K562 (cell line): Measurements from ENCODE around the gene ASB7. TPM values are rescaled to one million over a fixed set of nuclear protein-coding genes. Genes with fewer than 3 reads are reported as not detected.

Experiments
- ATAC-seq: fragments of 200-7000 bp; cut with Tn5 transposase; 3 replicates; pipeline ENCODE4 v1.9.1; 2020; ENCODE audit warnings: moderate library complexity
- BruUV-seq: library from RNA; stranded (reverse); fragments of 400-500 nt; replicated peaks from 2 replicates; lab custom pipeline; 2021; lab: Mats Ljungman, UMichigan
- CTCF ChIA-PET: fragments of 300-600 bp; formaldehyde crosslinking; extraction: SDS; loops from one replicate; lab custom pipeline; 2021; ENCODE audit warnings: low intra/inter-chr PET ratio; lab: Yijun Ruan, JAX
- POLR2A ChIA-PET: fragments of 300-600, 350-650 bp; sonication (Branson Sonifier 250); formaldehyde crosslinking; extraction: SDS; loops from one replicate; lab custom pipeline; 2021; ENCODE audit warnings: antibody characterized with exemption, inconsistent platforms; lab: Yijun Ruan, JAX
- DNase-seq, 4 experiments: peaks; one replicate each; pipeline versions ENCODE4 v3.0.0 to v3.0.0-alpha.2; 2011 to 2018; ENCODE audit warnings: low spot score in 3 of 4, mixed read lengths in 3 of 4; ENCODE audit errors: extremely low read depth in 1 of 4
- FAIRE-seq: peaks from 2 replicates; lab custom pipeline; 2011; peaks lifted over from hg19 to GRCh38; lab: Jason Lieb, UNC
- H2AFZ ChIP-seq: 2 replicates; pipeline ENCODE4 v1.6.0; 2011; ENCODE audit warnings: low read depth, low read length, control low read depth, inconsistent platforms
- H3K27ac ChIP-seq: fragments of 200-600 bp; 3 replicates; pipeline ENCODE4 v1.8.0; 2011; ENCODE audit warnings: low read depth, mild to moderate bottlenecking, control low read depth, inconsistent platforms, low read length, moderate library complexity, mixed read lengths; ENCODE audit errors: extremely low read depth
- H3K27me3 ChIP-seq, 2 experiments: fragments of 300-600 bp in 1 of 2; 2 replicates in 1 of 2; 3 replicates in 1 of 2; pipeline versions ENCODE4 v1.6.0 to v1.8.0; 2011; ENCODE audit warnings: inconsistent platforms in 2 of 2, low read length in 2 of 2, mild to moderate bottlenecking in 1 of 2, mixed read lengths in 1 of 2, moderate library complexity in 1 of 2; ENCODE audit not compliant: control insufficient read depth in 2 of 2, insufficient read depth in 2 of 2
- H3K36me3 ChIP-seq: fragments of 300-600 bp; 3 replicates; pipeline ENCODE4 v1.8.0; 2011; ENCODE audit warnings: mild to moderate bottlenecking, low read length, inconsistent platforms; ENCODE audit not compliant: control insufficient read depth, insufficient read depth
- H3K4me1 ChIP-seq, 2 experiments: fragments of 200-600 bp in 1 of 2; replicated peaks in 1 of 2; 2 replicates in 1 of 2; 3 replicates in 1 of 2; pipeline versions ENCODE4 v1.5.1 to v1.8.0; 2011; ENCODE audit warnings: inconsistent platforms in 2 of 2, low read length in 2 of 2, mild to moderate bottlenecking in 1 of 2, mixed read lengths in 1 of 2, moderate library complexity in 1 of 2; ENCODE audit not compliant: control insufficient read depth in 2 of 2, insufficient read depth in 2 of 2
- H3K4me2 ChIP-seq: 2 replicates; pipeline ENCODE4 v1.6.1; 2011; ENCODE audit warnings: low read length, control low read depth, inconsistent platforms, mixed read lengths; ENCODE audit not compliant: insufficient read depth
- H3K4me3 ChIP-seq: fragments of 200-600 bp; sonication (generic), shearing (Covaris generic); 2 replicates; pipeline ENCODE4 v1.5.1; 2016; ENCODE audit warnings: control low read depth, inconsistent platforms
- H3K79me2 ChIP-seq: fragments of 200-600 bp; 3 replicates; pipeline ENCODE4 v1.8.0; 2011; ENCODE audit warnings: low read length, inconsistent platforms; ENCODE audit not compliant: control insufficient read depth, insufficient read depth
- H3K9ac ChIP-seq, 2 experiments: 2 replicates each; pipeline versions ENCODE4 v1.6.0 to v1.6.1; 2011; ENCODE audit warnings: low read depth in 2 of 2, low read length in 2 of 2, control low read depth in 1 of 2, inconsistent platforms in 1 of 2, mild to moderate bottlenecking in 1 of 2, mixed read lengths in 1 of 2; ENCODE audit not compliant: insufficient read depth in 1 of 2
- H3K9me1 ChIP-seq: one replicate; pipeline ENCODE4 v1.6.0; 2011; ENCODE audit warnings: inconsistent platforms, mild to moderate bottlenecking, low read length, moderate library complexity; ENCODE audit not compliant: control insufficient read depth, insufficient read depth
- H3K9me3 ChIP-seq: replicated peaks from 2 replicates; pipeline ENCODE4 v1.5.1; 2011; ENCODE audit warnings: low read depth, low read length, inconsistent platforms; ENCODE audit not compliant: control insufficient read depth, insufficient read depth
- H4K20me1 ChIP-seq: replicated peaks from 2 replicates; pipeline ENCODE4 v1.6.1; 2011; ENCODE audit warnings: low read length, inconsistent platforms, mixed read lengths; ENCODE audit not compliant: control insufficient read depth, insufficient read depth
- GTF2A2 ChIP-seq: IDR thresholded peaks from 2 replicates; pipeline ENCODE4 v1.6.1; 2016; ENCODE audit warnings: mild to moderate bottlenecking, missing genetic modification characterization, missing compliant biosample characterization
- HNRNPL ChIP-seq: fragments of 200-400 bp; formaldehyde crosslinking; IDR thresholded peaks from 2 replicates; pipeline ENCODE4 v1.6.1; 2017; ENCODE audit warnings: low read depth, mild to moderate bottlenecking, low read length
- HNRNPLL ChIP-seq: fragments of 200-400 bp; formaldehyde crosslinking; IDR thresholded peaks from 2 replicates; pipeline ENCODE4 v1.6.1; 2017; ENCODE audit warnings: low read length, low read depth, mild to moderate bottlenecking; ENCODE audit not compliant: poor library complexity, severe bottlenecking
- KDM2B ChIP-seq: fragments of 250-450 bp; sonication (Bioruptor Pico); IDR thresholded peaks from 2 replicates; pipeline ENCODE4 v1.8.0; 2021; ENCODE audit warnings: mild to moderate bottlenecking, moderate library complexity
- KDM4B ChIP-seq, 2 experiments: fragments of 450-650 bp in 1 of 2; sonication (generic) in 1 of 2; IDR thresholded peaks; 2 replicates each; pipeline ENCODE4 v1.6.1; 2016 to 2017; ENCODE audit warnings: borderline replicate concordance in 2 of 2, antibody characterized with exemption in 1 of 2, low read depth in 1 of 2, mild to moderate bottlenecking in 1 of 2
- NR4A1 ChIP-seq, 2 experiments: fragments of 250-450 bp in 1 of 2; fragments of 450-650 bp in 1 of 2; sonication (Bioruptor Pico) in 1 of 2; IDR thresholded peaks; 2 replicates each; pipeline versions ENCODE4 v1.4.0 to v1.6.1; 2016 to 2020; ENCODE audit warnings: mild to moderate bottlenecking in 2 of 2, missing compliant biosample characterization in 1 of 2, missing genetic modification characterization in 1 of 2, moderate library complexity in 1 of 2
- WGBS: fragments of 100-300 bp; shearing (Covaris generic); methylation state at CpG from one replicate; pipeline ENCODE4 v1.1.6; 2016; ENCODE audit warnings: low coverage, mixed read lengths; ENCODE audit not compliant: insufficient coverage; ENCODE audit errors: missing lambda C conversion rate; 5-methylcytosine and 5-hydroxymethylcytosine counted together
- in situ Hi-C: fragments of 300-500 bp; cut with MboI; formaldehyde crosslinking; loops from 4 replicates; pipeline ENCODE4 v1.15.0; 2018; ENCODE audit warnings: inconsistent platforms, mixed read lengths
- intact Hi-C: fragments of 100-400 bp; cut with micrococcal nuclease; formaldehyde crosslinking; loops from 2 replicates; pipeline ENCODE4 v1.14.2; 2022
- polyA plus RNA-seq, 8 experiments: library from polyadenylated mRNA; depleted of rRNA in 4 of 8; stranded (reverse) in 5 of 8; unstranded in 3 of 8; fragments of >200 nt; fragmentation: Nextera tagmentation in 2 of 8; fragmentation: Illumina TruSeq in 1 of 8; extraction: Ambion mirVana in 2 of 8; extraction: Trizol in 1 of 8; gene quantifications; 2 replicates each; pipeline versions ENCODE4 v1.2.1 to v1.2.3, GENCODE V29; 2011 to 2014; ENCODE audit warnings: inconsistent platforms in 1 of 8, missing spikeins in 1 of 8
- total RNA-seq, 7 experiments: library from RNA; depleted of rRNA in 6 of 7; stranded (reverse); fragments of >200 nt in 6 of 7; fragmentation: Illumina TruSeq in 2 of 7; extraction: Trizol in 2 of 7; gene quantifications; 2 replicates each; pipeline versions ENCODE4 v1.2.1 to v1.2.3, GENCODE V29; 2011 to 2021; ENCODE audit warnings: low replicate concordance in 1 of 7

ASB7 gene
- total and polyA plus RNA-seq, 9 of the 15 experiments (the other 6 are each of a cell fraction or from before 2014, with no cell fraction given) = 1.8 to 10.1 (median 6.8) TPM

GRCh38 chr15:100642950-100643338 lies 40.6 kb downstream of the ASB7 start:
- Histone ChIP-seq H3K27me3 (no peaks in the 10 kb centered on the region), H3K4me1 (no peaks in the 10 kb centered on the region; a peak in 1 of 5 replicates), H3K9me3 (no peaks in the 10 kb centered on the region)
- no peak for ATAC-seq
- TF ChIP-seq HNRNPLL (no peak), KDM2B (CRISPR knock-in tag) (no peak), KDM4B (IDR thresholded peaks at IDR 0.05; ENCODE audit: borderline replicate concordance in 2 of 2, low read depth in 1 of 2) (no peak), NR4A1 (CRISPR knock-in tag; IDR thresholded peaks at IDR 0.05) (no peak), NR4A1 (tag; IDR thresholded peaks at IDR 0.05) (no peak)
- TF ChIP-seq, all 486 proteins: peak for 0
- FAIRE-seq (no peak), DNase-seq (no peak)
- Histone ChIP-seq H3K27ac (no peak overlapping the region), H4K20me1 (0 out of 2 replicates have a peak, but pooled peaks cover 7% of the 10 kb centered on the region), H2AFZ (no peak overlapping the region), H3K4me2 (no peak overlapping the region), H3K4me3 (no peak overlapping the region), H3K9ac (no peak overlapping the region), H3K79me2 (peaks cover 5% of the 10 kb centered on the region; the same call in 1 of the 3 replicates), H3K36me3 (no peaks in the 10 kb centered on the region), H3K9me1 (no peaks in the 10 kb centered on the region)
- intact Hi-C loops = no loop called here
- CTCF ChIA-PET = no interaction called here
- POLR2A ChIA-PET = no interaction called here
- no TSS peak for BruUV-seq
- 84% methylated on average over 4 of the region's 4 CpGs for WGBS
- in situ Hi-C loops = loop anchor here (25.0 kb wide), 1 partner anchor 619 kb away; the partner anchor contains the start of gene CHSY1

- Histone ChIP-seq H3K9ac (no peak overlapping the region), H3K4me2 (no peak overlapping the region), H3K79me2 (no peaks in the 10 kb centered on the region), H3K27me3 (no peaks in the 10 kb centered on the region), H3K4me3 (no peak overlapping the region), H3K9me3 (no peaks in the 10 kb centered on the region), H4K20me1 (0 out of 2 replicates have a peak, but pooled peaks cover 7% of the 10 kb centered on the region), H3K36me3 (no peaks in the 10 kb centered on the region), H3K9me1 (no peaks in the 10 kb centered on the region), H3K27ac (no peak overlapping the region), H2AFZ (no peak overlapping the region), H3K4me1 (no peaks in the 10 kb centered on the region; a peak in 1 of 5 replicates)
- ChIA-PET POLR2A (no interaction called here), CTCF (no interaction called here)
- in situ Hi-C loops = loop anchor here (25.0 kb wide), 1 partner anchor 617 kb away; the partner anchor contains the start of gene CHSY1
- 75% methylated on average over 5 of the region's 5 CpGs for WGBS
- ATAC-seq (no peak), DNase-seq (no peak), FAIRE-seq (peak; percentile 57)
- no TSS peak for BruUV-seq
- intact Hi-C loops = no loop called here
- TF ChIP-seq HNRNPL (no peak), GTF2A2 (no peak)
Measured at GRCh38 chr15:100645671-100646070, 43.3 kb downstream of the ASB7 start.
